ENCODE data around the gene MVD. TPM values are rescaled to one million over a fixed set of nuclear protein-coding genes. Genes with fewer than 3 reads are reported as not detected.

MVD gene
- total and polyA plus RNA-seq, 10 of the 15 experiments (the other 5 are each of a cell fraction or from before 2014, with no cell fraction given), result 5.0 to 147 (median 65.0) TPM

DNA sequence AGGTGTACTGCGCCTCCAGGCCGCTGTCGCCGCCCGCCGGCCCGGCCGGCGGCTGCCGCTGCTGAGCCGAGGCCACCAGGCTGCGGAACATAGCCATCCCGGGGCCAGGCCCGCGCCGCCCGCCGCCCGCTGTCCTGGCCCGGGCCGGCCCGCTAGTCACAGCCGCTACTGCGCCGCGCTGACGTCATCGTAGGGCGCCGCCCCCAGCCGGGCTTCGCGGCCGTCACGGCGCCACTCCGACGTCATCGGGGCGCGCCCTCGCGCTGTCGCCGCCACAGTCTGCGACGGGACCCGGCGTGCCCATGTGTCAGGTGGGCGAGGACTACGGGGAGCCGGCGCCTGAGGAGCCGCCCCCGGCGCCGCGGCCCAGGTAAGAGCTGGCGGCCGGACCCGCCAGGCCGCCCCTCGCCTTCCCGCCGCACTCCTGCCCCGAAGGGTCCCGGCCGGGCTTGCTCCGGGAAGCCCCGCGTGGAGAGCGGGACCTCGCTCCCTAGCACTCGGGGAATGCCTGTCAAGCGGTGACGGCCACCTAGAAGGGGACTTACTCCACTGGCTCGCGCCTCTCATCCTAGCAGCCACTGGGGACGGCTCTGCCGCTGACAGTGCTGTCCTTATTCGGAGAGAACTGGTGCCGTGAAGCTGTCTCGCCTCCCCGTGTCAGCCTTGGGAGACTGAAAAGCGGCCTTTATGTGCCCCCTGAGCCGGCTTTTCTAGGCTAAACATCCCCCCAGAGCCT is 43.5 kb upstream of the MVD start, which contains the start of the genes CTU2 and RNF166:
Gene CTU2, plus strand, starts transcription at position 275 of the 736 bp plus-strand sequence. Its CDS starts 28 bp downstream, at position 303.
Gene RNF166, minus strand, starts transcription at position 180 of the 736 bp plus-strand sequence. Its CDS starts 83 bp downstream, at position 97.
- BruUV-seq (replicated peaks), result TSS peak; percentile 76
- SMC1A ChIA-PET (ENCODE audit: uncharacterized antibody, unreplicated experiment), result interaction anchor here (1.1 to 1.2 kb wide), 3 partner anchors 21 to 75 kb away, joined by 3 to 5 read pairs (median 5); no protein-coding TSS in a partner anchor
- Histone ChIP-seq H3K4me2 (ENCODE audit: control insufficient read depth, insufficient read depth) (peak within 1 kb of the TSS; percentile 88), H4K20me1 (ENCODE audit: control insufficient read depth, insufficient read depth) (no peaks in the 10 kb centered on the region), H3K27me3 (replicated peaks in 1 of 2; ENCODE audit: control insufficient read depth in 2 of 2, insufficient read depth in 2 of 2, low read length in 1 of 2) (no peaks in the 10 kb centered on the region), H3K9me3 (replicated peaks; ENCODE audit: control insufficient read depth, insufficient read depth, low read length) (no peaks in the 10 kb centered on the region), H3K27ac (ENCODE audit: control insufficient read depth, insufficient read depth) (peak within 1 kb of the TSS; percentile 30), H3K4me3 (peak within 1 kb of the TSS; percentile 90), H3K36me3 (ENCODE audit: control insufficient read depth in 2 of 2, insufficient read depth in 2 of 2, low read length in 1 of 2) (no peaks in the 10 kb centered on the region; a peak in 1 of 4 replicates), H3K79me2 (ENCODE audit: control insufficient read depth, insufficient read depth, low read length) (peaks cover 49% of the 10 kb centered on the region), H3K4me1 (ENCODE audit: control insufficient read depth, insufficient read depth, low read length) (peaks cover 39% of the 10 kb centered on the region), H3K9ac (ENCODE audit: control insufficient read depth, insufficient read depth, low read length) (peak within 1 kb of the TSS; percentile 79), H2AFZ (ENCODE audit: control insufficient read depth, low read depth, low read length) (peak within 1 kb of the TSS; percentile 80)
- POLR2A ChIA-PET, result interaction anchor here (1.0 kb wide), 1 partner anchor 9 kb away, joined by 3 read pairs; no protein-coding TSS in a partner anchor
- ATAC-seq (peak; percentile 69), FAIRE-seq (no peak), DNase-seq (ENCODE audit: low read depth, low spot score) (peak; percentile 32)
- in situ Hi-C loops (cut with MboI), result no loop called here
- 1% methylated on average over 76 of the region's 86 CpGs for WGBS (ENCODE audit: insufficient coverage, insufficient replicate concordance, low lambda C conversion rate, missing lambda C conversion rate)
- CTCF ChIA-PET, result interaction anchor here (0.7 to 1.9 kb wide), 6 partner anchors 25 to 105 kb away, joined by 3 to 13 read pairs (median 5); partner anchors contain the start of gene APRT
- RAD21 ChIA-PET (ENCODE audit: unreplicated experiment), result interaction anchor here (1.1 to 1.3 kb wide), 2 partner anchors 31 to 44 kb away, joined by 3 to 4 read pairs; partner anchors contain the start of gene MVD
- intact Hi-C loops (cut with micrococcal nuclease; ENCODE audit: unreplicated experiment), result loop anchor here (2.0 kb wide), 1 partner anchor 56 kb away; the partner anchor contains the start of gene CYBA
- TF ChIP-seq EGR1 (IDR thresholded peaks at IDR 0.05; ENCODE audit: borderline replicate concordance in 1 of 2, low read depth in 2 of 2, low read length in 2 of 2), result peak; percentile 46 to 63; a peak in 2 of 3 replicates
- TF ChIP-seq MYC (IDR thresholded peaks at IDR 0.05; ENCODE audit: insufficient read depth, insufficient read length, insufficient replicate concordance, low read length, severe bottlenecking), result peak; percentile 94
- no peak for TF ChIP-seq ASH2L (IDR thresholded peaks at IDR 0.05; ENCODE audit: borderline replicate concordance, low read depth)
- 0 out of 2 replicates have a peak, but pooled peaks have one; percentile 27 for TF ChIP-seq TCF3 (IDR thresholded peaks at IDR 0.05; ENCODE audit: borderline replicate concordance, insufficient read depth, low read depth, low read length)
- no peak for TF ChIP-seq SUZ12 (IDR thresholded peaks at IDR 0.05; ENCODE audit: unreplicated experiment)
- TF ChIP-seq MEF2A (IDR thresholded peaks at IDR 0.05; ENCODE audit: insufficient read depth, low read depth, low read length), result peak; percentile 60; the same call in 1 of the 2 replicates
- TF ChIP-seq POLR2AphosphoS5 (IDR thresholded peaks at IDR 0.05; ENCODE audit: low read length), result peak; percentile 50; the same call in 1 of the 2 replicates
- TF ChIP-seq PAX5 (IDR thresholded peaks at IDR 0.05; ENCODE audit: borderline replicate concordance, low read depth, low read length), result peak; percentile 37; the same call in 1 of the 2 replicates
- TF ChIP-seq SREBF2 (IDR thresholded peaks at IDR 0.05; ENCODE audit: low read length), result no peak
- TF ChIP-seq YY1 (IDR thresholded peaks at IDR 0.05; ENCODE audit: low read depth, low read length), result peak; percentile 83
- TF ChIP-seq, protein P1, sequence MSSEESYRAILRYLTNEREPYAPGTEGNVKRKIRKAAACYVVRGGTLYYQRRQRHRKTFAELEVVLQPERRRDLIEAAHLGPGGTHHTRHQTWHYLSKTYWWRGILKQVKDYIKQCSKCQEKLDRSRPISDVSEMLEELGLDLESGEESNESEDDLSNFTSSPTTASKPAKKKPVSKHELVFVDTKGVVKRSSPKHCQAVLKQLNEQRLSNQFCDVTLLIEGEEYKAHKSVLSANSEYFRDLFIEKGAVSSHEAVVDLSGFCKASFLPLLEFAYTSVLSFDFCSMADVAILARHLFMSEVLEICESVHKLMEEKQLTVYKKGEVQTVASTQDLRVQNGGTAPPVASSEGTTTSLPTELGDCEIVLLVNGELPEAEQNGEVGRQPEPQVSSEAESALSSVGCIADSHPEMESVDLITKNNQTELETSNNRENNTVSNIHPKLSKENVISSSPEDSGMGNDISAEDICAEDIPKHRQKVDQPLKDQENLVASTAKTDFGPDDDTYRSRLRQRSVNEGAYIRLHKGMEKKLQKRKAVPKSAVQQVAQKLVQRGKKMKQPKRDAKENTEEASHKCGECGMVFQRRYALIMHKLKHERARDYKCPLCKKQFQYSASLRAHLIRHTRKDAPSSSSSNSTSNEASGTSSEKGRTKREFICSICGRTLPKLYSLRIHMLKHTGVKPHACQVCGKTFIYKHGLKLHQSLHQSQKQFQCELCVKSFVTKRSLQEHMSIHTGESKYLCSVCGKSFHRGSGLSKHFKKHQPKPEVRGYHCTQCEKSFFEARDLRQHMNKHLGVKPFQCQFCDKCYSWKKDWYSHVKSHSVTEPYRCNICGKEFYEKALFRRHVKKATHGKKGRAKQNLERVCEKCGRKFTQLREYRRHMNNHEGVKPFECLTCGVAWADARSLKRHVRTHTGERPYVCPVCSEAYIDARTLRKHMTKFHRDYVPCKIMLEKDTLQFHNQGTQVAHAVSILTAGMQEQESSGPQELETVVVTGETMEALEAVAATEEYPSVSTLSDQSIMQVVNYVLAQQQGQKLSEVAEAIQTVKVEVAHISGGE (CRISPR knock-in tag; IDR thresholded peaks at IDR 0.05), result peak; percentile 22; the same call in 1 of the 2 replicates
- peak; percentile 11; the same call in 1 of the 3 replicates for TF ChIP-seq POU2F2 (IDR thresholded peaks at IDR 0.05; ENCODE audit: borderline replicate concordance, low read depth, low read length)
- peak; percentile 92 for TF ChIP-seq JUND (IDR thresholded peaks at IDR 0.05; ENCODE audit: low read depth, low read length)
- TF ChIP-seq, protein P2, sequence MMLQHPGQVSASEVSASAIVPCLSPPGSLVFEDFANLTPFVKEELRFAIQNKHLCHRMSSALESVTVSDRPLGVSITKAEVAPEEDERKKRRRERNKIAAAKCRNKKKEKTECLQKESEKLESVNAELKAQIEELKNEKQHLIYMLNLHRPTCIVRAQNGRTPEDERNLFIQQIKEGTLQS (IDR thresholded peaks at IDR 0.05; ENCODE audit: borderline replicate concordance, extremely low read depth, low read depth, low read length), result peak; percentile 96
- peak; percentile 27; the same call in 1 of the 2 replicates for TF ChIP-seq BRCA1 (IDR thresholded peaks at IDR 0.05; ENCODE audit: low read depth, low read length)
- peak; percentile 66; the same call in 1 of the 2 replicates for TF ChIP-seq ZNF217 (IDR thresholded peaks at IDR 0.05)

All from GM12878 (cell line).